Progenitor cell of endocrine pancreas (in vitro differentiated cells): Measurements from ENCODE around the gene PEMT. TPM values are rescaled to one million over a fixed set of nuclear protein-coding genes. Genes with fewer than 3 reads are reported as not detected.

Experiments used
- DNase-seq: peaks from one replicate; pipeline ENCODE4 v3.0.0; 2021; ENCODE audit warnings: low spot score; ENCODE audit not compliant: unreplicated experiment
- H3K27ac Mint-ChIP-seq: 2 replicates; pipeline ENCODE4 v1.8.0; 2021; ENCODE audit warnings: mild to moderate bottlenecking, moderate library complexity, mixed read lengths
- H3K27me3 Mint-ChIP-seq: 2 replicates; pipeline ENCODE4 v1.8.0; 2021; ENCODE audit warnings: mixed read lengths
- H3K36me3 Mint-ChIP-seq: 2 replicates; pipeline ENCODE4 v1.8.0; 2022; ENCODE audit warnings: mixed read lengths; ENCODE audit not compliant: insufficient read depth
- H3K4me1 Mint-ChIP-seq: 2 replicates; pipeline ENCODE4 v1.8.0; 2021; ENCODE audit warnings: low read depth, mixed read lengths
- H3K4me3 Mint-ChIP-seq: 2 replicates; pipeline ENCODE4 v1.8.0; 2021; ENCODE audit warnings: low read depth, mild to moderate bottlenecking, moderate library complexity, mixed read lengths
- H3K9me3 Mint-ChIP-seq: 2 replicates; pipeline ENCODE4 v1.8.0; 2021; ENCODE audit warnings: low read depth, mixed read lengths
- total RNA-seq: library from RNA; stranded (reverse); gene quantifications from 2 replicates; pipeline ENCODE4 v1.2.1, GENCODE V29; 2021
- TF ChIP-seq, protein P1 (sequence below): fragments of 200-600 bp; sonication (generic); IDR thresholded peaks from one replicate; pipeline ENCODE4 v1.5.0; 2021; ENCODE audit warnings: antibody characterized with exemption, mild to moderate bottlenecking; ENCODE audit not compliant: unreplicated experiment

The PEMT gene
- total RNA-seq, 1 donor from 2014 or later = 67.0 TPM

DNA sequence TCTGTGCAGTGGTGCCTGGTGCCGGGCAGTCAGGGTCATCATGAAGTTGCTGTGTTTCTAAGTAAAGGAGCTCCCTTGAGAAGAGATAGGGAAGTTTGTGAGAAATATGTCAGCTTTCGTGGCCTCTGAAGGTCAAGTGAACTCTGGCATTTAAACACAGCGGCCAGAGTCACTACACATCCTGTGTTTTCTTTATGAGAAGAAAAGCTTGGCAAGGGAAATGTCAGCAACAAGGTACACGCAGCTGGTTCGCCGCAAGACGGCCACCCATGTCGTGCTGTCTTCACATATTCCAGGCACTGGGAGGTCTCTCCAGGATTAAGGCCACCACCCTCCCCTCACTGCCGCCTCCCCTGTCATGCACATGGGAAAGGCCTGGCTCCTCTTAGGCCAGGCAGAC is 33.2 kb upstream of the PEMT start:
- no peaks in the 10 kb centered on the region for H3K36me3 Mint-ChIP-seq
- H3K27ac Mint-ChIP-seq = no peak overlapping the region
- H3K4me1 Mint-ChIP-seq = peaks cover 5% of the 10 kb centered on the region
- TF ChIP-seq, protein P1, sequence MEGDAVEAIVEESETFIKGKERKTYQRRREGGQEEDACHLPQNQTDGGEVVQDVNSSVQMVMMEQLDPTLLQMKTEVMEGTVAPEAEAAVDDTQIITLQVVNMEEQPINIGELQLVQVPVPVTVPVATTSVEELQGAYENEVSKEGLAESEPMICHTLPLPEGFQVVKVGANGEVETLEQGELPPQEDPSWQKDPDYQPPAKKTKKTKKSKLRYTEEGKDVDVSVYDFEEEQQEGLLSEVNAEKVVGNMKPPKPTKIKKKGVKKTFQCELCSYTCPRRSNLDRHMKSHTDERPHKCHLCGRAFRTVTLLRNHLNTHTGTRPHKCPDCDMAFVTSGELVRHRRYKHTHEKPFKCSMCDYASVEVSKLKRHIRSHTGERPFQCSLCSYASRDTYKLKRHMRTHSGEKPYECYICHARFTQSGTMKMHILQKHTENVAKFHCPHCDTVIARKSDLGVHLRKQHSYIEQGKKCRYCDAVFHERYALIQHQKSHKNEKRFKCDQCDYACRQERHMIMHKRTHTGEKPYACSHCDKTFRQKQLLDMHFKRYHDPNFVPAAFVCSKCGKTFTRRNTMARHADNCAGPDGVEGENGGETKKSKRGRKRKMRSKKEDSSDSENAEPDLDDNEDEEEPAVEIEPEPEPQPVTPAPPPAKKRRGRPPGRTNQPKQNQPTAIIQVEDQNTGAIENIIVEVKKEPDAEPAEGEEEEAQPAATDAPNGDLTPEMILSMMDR = no peak
- no peak overlapping the region for H3K4me3 Mint-ChIP-seq
- H3K9me3 Mint-ChIP-seq = no peaks in the 10 kb centered on the region
- DNase-seq = no peak
- H3K27me3 Mint-ChIP-seq = peaks cover 4% of the 10 kb centered on the region

DNA sequence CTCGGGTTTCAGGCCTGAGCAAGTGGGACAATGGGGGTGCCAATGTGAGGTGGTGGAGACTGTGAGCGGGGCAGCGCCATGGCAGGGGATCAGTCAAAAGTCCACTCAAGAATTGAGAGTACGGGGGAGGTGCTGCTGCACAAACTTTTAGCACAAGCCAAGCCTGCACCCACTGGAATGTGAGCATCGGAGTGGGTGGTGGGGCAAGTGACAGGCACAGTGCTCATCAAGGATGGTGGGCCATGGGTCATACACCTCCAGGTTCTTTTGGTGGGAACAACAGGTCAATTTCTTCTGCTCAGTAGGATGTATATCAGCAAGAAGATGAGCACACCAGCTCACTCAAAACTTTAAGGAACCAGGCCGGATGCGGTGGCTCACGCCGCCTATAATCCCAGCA is 32.4 kb upstream of the PEMT start:
- no peak for DNase-seq
- TF ChIP-seq, protein P1 = no peak
- Mint-ChIP-seq H3K36me3 (no peaks in the 10 kb centered on the region), H3K27me3 (peaks cover 4% of the 10 kb centered on the region), H3K27ac (no peak overlapping the region), H3K9me3 (no peaks in the 10 kb centered on the region), H3K4me3 (no peak overlapping the region), H3K4me1 (peaks cover 5% of the 10 kb centered on the region)

DNA sequence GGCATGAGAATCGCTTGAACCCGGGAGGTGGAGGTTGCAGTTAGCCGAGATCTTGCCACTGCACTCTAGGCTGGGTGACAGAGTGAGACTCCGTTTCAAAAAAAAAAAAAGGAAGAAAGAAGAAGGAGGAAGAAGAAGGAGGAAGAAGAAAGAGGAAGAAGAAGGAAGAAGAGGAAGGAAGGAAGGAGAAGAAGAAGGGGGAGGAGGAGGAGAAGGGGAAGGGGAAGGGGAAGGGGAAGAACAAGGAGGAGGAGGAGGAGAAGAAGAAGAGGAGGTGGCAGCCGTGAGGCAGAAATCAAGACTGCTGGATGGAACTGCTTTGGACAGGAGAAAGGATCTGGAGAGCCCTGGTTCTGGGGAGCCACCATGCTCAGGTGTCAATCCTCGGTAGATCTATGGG is 29.7 kb upstream of the PEMT start:
- Mint-ChIP-seq H3K4me3 (no peak overlapping the region), H3K27me3 (peaks cover 4% of the 10 kb centered on the region), H3K27ac (no peak overlapping the region), H3K9me3 (no peaks in the 10 kb centered on the region), H3K4me1 (peaks cover 3% of the 10 kb centered on the region), H3K36me3 (no peaks in the 10 kb centered on the region)
- no peak for DNase-seq
- TF ChIP-seq, protein P1 = no peak

DNA sequence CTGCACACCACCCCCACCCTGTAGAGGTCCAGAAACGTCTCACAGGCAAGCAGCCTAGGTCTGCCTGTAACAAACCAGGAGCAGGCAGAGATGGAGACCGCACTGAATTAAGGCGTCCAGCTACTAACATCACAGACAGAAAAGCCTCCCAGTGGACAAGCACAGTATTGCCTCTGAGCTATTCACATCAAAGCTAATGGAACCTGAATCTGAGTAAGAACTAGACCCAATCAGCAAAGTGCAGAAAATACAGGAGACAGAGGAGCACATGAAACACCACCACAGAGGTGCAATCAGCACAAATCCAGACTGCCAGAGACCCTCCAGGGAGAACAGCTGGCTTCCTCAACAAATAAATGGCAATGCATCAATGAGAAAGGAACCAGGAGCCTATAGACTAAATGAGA is 22.2 kb upstream of the PEMT start:
- H3K4me3 Mint-ChIP-seq = no peak overlapping the region
- TF ChIP-seq, protein P1 = peak; percentile 67

DNA sequence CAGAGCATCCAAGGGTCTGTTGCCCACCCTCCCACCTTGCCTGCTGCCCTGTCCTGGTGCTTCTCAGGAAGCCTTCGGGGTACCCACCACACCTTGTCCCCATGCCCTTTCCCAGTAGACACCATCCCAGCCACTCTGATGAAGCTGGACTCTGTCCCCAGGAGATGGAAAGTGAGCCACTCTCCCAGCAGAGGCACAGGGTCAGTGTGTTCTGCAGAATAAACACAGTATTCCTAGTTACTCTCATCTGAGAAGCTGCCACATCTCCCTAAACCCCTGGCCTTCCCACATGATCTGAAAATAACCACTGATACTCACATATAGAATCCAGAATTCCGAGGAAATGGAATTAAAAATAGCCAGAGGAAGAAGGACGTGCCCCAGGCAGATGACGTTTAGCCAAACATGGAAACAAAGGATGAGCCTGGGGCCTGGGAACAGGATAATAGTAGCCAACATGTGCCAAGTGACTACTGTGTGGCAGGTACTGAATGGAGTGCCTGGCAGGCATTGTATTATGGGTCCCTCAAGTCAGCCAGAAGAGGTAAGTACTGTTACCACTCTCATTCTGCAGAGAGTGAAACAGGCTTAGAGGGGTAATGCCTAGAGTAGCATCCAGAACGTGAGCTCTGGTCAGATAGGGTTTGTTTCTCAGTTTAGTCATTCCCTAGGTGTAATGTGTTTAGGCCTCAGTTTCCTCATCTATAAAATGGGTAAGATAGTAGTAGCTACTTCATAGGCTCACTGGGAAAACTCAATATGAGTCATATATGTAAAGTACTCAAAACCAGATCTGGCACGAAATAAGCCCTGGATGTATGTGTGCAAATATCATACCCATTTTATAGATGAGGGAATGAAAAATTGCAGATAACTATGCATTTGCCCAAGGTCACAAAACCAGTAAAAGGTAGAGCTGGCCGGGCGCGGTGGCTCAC is 20.8 kb upstream of the PEMT start:
- TF ChIP-seq, protein P1 = no peak
- Mint-ChIP-seq H3K27ac (no peak overlapping the region), H3K27me3 (no peaks in the 10 kb centered on the region), H3K36me3 (peaks cover 3% of the 10 kb centered on the region), H3K4me1 (peaks cover 15% of the 10 kb centered on the region), H3K9me3 (peaks cover 5% of the 10 kb centered on the region), H3K4me3 (no peak overlapping the region)
- no peak for DNase-seq

More for the DNA sequence above, 22.2 kb upstream of the PEMT start:
- Mint-ChIP-seq H3K4me1 (peaks cover 15% of the 10 kb centered on the region), H3K36me3 (peaks cover 3% of the 10 kb centered on the region), H3K27me3 (no peaks in the 10 kb centered on the region), H3K27ac (no peak overlapping the region), H3K9me3 (peaks cover 5% of the 10 kb centered on the region)
- peak; percentile 42 for DNase-seq
